ENCODE results near the gene ATF5.
"Not testable (repeated sequence)": the region's sequence is repeated elsewhere in the genome, so short reads cannot be mapped to it uniquely, and the experiment has no call there.

Gene ATF5

GRCh38 chr19:49924004-49924880 is 4.8 kb upstream of the ATF5 start:
- DNase-seq: no peak

- not testable (repeated sequence) for DNase-seq
These were observed 4.2 kb upstream of the ATF5 start for GRCh38 chr19:49924881-49925210.

- DNase-seq: no peak
These were observed 3.5 kb upstream of the ATF5 start for GRCh38 chr19:49925486-49925885.

- DNase-seq: no peak
These were observed 2.5 kb upstream of the ATF5 start for GRCh38 chr19:49926515-49926914.

GRCh38 chr19:49927526-49928264 is 1.3 kb upstream of the ATF5 start:
- no peak for DNase-seq

GRCh38 chr19:49929611-49930482 is 842 bp downstream of the ATF5 start:
- DNase-seq: peak; percentile 97

- no peak for DNase-seq
These were observed 1.5 kb downstream of the ATF5 start for GRCh38 chr19:49930483-49931011.

GRCh38 chr19:49931293-49932040 is 2.5 kb downstream of the ATF5 start:
- no peak for DNase-seq

GRCh38 chr19:49932041-49932451 is 3.0 kb downstream of the ATF5 start:
- peak; percentile 31 for DNase-seq

- peak; percentile 62 for DNase-seq
These were observed 3.7 kb downstream of the ATF5 start for GRCh38 chr19:49932731-49933131.

- no peak for DNase-seq
These were observed 4.6 kb downstream of the ATF5 start for GRCh38 chr19:49933643-49934042.

- DNase-seq: no peak
These were observed 7.5 kb downstream of the ATF5 start for GRCh38 chr19:49936549-49936948.

- DNase-seq: peak; percentile 82
These were observed 8.9 kb downstream of the ATF5 start for GRCh38 chr19:49937750-49938381.

GRCh38 chr19:49938662-49939061 is 9.7 kb downstream of the ATF5 start:
- DNase-seq: no peak

- no peak for DNase-seq
These were observed 10.9 kb downstream of the ATF5 start for GRCh38 chr19:49939721-49940481.

GRCh38 chr19:49940482-49940791 is 11.4 kb downstream of the ATF5 start:
- no peak for DNase-seq

GRCh38 chr19:49944567-49944966 is 15.6 kb downstream of the ATF5 start:
- peak; percentile 72 for DNase-seq

GRCh38 chr19:49946415-49946814 is 17.4 kb downstream of the ATF5 start:
- DNase-seq: no peak

GRCh38 chr19:49949742-49950589 is 21.0 kb downstream of the ATF5 start:
- no peak for DNase-seq

GRCh38 chr19:49950590-49950948 is 21.6 kb downstream of the ATF5 start:
- DNase-seq: no peak

Data from activated CD4-positive, alpha-beta T cell treated with anti-CD3 and anti-CD28 coated beads, Interleukin-10, Interleukin-2, amounts not matched to agents 100 ng/mL and 50 ng/mL, durations not matched to agents 16 hours and 8 hours (primary cell).